ENCODE measurements around the gene CFL1.

The CFL1 gene

DNA sequence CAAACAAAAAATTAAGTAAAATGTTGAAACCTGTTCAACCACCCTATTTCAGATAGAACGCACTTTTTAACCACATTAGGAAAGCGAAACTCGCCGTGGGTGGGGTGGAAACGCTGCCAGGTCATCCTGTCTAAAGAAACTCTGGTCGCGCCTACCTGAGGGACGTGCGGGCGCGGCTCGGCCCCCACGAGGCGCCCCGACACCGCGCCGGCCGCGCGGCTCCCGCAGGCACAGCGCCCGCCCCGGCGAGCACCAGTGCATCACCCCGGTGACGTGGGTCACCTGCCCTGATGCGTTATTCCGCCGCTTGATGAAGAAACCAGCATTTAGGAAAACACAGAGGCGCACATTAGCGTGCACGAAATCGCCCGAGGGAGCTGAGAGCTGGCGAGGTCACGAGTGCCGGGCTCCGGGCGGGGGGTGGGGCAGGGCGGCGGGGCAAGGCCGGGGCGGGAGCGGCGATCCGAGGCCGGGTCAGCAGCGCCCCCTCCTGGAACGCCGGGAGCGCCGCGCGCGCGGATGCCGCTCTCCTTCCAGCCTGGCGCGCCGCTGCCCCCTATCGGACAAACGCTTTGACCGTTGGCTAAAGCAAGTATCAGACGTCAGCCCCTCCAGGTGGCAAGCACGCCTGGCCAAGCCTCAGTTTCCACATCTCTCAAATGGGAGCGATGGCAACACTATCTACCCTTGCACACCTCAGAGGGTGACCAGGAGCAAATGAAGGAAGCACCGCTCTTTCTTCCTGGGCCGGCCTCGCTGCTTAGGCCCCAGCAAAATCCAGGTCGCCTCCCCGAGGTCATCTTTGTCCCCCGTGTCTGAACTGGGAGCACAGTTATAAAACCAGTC, 39.9 kb downstream of the CFL1 start:
- peak overlapping the region; percentile 45 for H3K4me3 ChIP-seq (replicated peaks; ENCODE audit: low read depth, low read length)
- peak; percentile 39 for DNase-seq (ENCODE audit: extremely low read depth, low read depth)
- TF ChIP-seq, protein P1, sequence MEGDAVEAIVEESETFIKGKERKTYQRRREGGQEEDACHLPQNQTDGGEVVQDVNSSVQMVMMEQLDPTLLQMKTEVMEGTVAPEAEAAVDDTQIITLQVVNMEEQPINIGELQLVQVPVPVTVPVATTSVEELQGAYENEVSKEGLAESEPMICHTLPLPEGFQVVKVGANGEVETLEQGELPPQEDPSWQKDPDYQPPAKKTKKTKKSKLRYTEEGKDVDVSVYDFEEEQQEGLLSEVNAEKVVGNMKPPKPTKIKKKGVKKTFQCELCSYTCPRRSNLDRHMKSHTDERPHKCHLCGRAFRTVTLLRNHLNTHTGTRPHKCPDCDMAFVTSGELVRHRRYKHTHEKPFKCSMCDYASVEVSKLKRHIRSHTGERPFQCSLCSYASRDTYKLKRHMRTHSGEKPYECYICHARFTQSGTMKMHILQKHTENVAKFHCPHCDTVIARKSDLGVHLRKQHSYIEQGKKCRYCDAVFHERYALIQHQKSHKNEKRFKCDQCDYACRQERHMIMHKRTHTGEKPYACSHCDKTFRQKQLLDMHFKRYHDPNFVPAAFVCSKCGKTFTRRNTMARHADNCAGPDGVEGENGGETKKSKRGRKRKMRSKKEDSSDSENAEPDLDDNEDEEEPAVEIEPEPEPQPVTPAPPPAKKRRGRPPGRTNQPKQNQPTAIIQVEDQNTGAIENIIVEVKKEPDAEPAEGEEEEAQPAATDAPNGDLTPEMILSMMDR (IDR thresholded peaks at IDR 0.05; ENCODE audit: low read depth, low read length, missing control alignments) = peak; percentile 97

DNA sequence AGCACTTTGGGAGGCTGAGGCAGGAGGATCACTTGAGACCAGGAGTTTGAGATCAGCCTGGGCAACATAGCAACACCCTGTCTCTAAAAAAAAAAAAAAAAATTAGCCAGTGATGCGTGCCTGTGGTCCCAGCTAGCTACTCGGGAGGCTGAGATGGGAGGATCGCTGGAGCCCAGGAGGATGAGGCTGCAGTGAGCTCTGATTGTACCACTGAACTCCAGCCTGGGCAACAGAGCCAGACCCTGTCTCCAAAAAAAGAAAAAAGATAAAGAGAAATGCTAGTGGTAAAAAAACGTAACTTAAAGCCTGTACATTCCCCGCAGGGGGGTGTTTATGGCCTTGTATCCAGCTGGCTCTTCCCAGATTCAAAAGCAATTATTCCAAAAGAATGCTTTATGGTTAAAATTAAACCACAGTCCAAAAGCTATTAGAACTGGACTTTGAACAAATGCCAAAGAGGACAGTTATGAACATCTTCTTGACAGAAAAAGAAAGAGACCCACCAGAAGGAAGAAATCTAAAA, 40.6 kb downstream of the CFL1 start:
- DNase-seq (ENCODE audit: extremely low read depth, low read depth) = no peak
- TF ChIP-seq, protein P1 (IDR thresholded peaks at IDR 0.05; ENCODE audit: low read depth, low read length, missing control alignments) = no peak
- peak overlapping the region; percentile 45 for H3K4me3 ChIP-seq (replicated peaks; ENCODE audit: low read depth, low read length)

DNA sequence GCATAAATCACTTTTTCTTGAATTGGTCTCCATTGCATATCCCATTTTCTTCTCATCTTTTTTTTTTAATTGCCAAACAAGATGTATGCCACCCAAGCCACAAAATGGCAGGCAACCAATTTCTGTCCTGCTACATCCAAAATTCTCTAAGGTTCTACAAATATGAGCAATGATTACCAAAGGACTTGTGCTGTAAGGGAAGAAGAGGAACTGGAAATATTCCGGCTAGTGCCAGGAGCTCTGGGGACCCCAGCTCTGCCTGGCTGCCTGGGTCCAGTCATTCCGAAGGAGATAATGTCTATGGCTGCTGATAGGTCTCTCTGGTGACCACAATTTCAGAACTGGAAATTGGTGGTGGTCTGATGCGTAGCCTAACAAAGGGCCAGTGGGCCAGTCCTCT, 41.3 kb downstream of the CFL1 start:
- no peak overlapping the region for H3K4me3 ChIP-seq (replicated peaks; ENCODE audit: low read depth, low read length)
- no peak for DNase-seq (ENCODE audit: extremely low read depth, low read depth)
- TF ChIP-seq, protein P1 (IDR thresholded peaks at IDR 0.05; ENCODE audit: low read depth, low read length, missing control alignments) = no peak

DNA sequence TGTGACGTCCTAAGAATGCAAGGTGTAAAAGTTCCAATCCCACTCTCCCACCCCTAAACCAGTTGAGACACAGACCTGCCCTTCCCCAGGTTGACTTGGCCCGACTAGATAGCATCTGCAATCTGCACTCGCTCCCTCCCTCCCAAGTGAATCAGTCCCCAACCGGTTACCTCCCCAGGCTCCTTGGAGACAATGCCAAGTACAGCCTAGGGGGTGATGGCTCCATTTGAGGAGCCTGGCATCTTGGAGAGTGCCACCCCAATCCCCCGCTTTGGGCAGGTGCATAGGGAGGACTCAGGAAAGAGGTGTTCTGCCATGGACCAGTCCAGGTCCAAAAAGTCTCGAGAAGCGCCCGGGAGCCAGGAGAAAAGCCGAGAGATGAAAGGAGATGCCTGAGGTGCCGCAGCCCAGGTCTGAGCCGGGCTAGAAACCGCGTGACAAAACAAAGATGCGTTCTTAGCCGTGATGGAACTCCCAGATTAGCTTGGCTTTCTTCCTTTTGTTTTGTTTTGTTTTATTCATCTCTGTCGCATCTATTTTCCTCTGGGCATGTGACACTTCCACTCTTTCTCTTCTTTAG, 42.9 kb downstream of the CFL1 start:
- no peak overlapping the region for H3K4me3 ChIP-seq (replicated peaks; ENCODE audit: low read depth, low read length)
- TF ChIP-seq, protein P1 (IDR thresholded peaks at IDR 0.05; ENCODE audit: low read depth, low read length, missing control alignments) = no peak
- DNase-seq (ENCODE audit: extremely low read depth, low read depth) = no peak

DNA sequence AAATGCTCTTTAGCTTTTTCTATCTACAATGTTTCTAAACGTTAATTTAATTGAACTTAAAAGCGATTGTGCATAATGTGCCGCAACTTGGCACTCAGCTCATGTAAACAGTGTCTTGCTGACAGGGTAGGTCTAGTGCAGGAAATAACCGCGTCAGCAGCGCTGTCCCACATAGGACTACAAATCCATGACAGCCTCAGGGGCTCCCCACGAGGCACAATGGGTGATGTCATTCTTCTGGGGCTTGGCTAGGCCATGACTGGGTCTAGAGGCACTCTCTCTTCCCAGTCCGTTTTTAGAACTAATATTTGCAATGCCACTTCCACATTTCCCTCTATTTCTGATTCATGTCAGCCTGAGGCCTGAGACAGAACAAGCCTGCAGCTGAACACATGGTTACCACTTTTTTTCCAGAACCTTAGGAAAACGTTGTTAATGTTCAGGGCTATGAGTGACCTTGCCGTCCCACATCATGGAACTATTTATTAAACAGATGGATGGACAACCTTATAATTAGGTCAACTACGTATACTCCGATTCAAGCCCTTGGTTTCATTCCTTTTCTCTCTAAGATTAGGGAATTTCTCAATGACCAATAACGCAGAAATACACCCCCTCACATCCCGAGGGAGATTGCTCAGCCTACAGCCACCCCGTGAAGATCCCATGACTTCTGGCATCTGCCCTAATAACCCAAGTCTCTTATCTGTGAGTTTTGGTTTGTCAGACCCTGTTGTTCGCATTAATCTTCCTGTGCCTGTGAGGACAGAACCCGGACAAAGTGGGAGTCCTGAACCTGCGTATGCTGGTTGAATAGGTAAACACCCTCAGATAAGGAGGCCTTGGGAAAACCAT, 43.6 kb downstream of the CFL1 start:
- no peak overlapping the region for H3K4me3 ChIP-seq (replicated peaks; ENCODE audit: low read depth, low read length)
- TF ChIP-seq, protein P1 (IDR thresholded peaks at IDR 0.05; ENCODE audit: low read depth, low read length, missing control alignments) = no peak
- DNase-seq (ENCODE audit: extremely low read depth, low read depth) = no peak

DNA sequence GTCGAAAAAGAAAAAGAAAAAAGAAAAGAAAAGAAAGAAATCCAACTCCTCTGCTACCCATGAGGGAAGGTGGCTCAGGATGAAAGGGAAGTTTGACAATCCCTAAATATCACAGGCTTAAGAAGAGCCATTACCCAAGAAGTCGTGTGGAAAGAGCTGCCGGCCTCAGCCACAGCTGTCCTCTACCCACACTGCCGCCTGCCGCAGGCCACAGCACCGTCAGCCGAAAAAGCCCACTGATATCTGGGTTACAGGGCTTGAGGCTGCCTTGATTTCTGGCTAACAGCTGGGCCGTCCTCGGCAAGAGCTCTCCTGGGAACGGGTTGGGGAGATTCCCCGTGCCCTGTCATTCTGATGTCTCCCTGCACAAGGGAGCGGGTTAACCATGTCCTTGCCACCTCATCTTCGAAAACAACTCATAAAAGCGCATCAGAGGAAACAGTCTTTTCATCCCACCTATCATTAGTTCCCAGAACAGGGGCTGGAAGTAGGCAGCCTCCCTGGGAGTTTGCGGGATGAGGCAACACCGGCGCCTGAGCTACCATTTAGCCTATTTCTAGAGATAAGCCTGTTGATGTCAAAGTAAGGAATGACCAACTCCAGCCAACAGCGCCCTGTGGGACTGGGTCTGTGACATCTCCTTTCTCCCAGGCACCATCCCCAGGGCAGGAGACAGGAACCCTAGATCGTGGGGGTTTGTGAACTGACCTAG, 46.1 kb downstream of the CFL1 start:
- DNase-seq (ENCODE audit: extremely low read depth, low read depth) = no peak
- no peak overlapping the region for H3K4me3 ChIP-seq (replicated peaks; ENCODE audit: low read depth, low read length)
- TF ChIP-seq, protein P1 (IDR thresholded peaks at IDR 0.05; ENCODE audit: low read depth, low read length, missing control alignments) = no peak
